ENCODE data around the gene AK2.

DNA sequence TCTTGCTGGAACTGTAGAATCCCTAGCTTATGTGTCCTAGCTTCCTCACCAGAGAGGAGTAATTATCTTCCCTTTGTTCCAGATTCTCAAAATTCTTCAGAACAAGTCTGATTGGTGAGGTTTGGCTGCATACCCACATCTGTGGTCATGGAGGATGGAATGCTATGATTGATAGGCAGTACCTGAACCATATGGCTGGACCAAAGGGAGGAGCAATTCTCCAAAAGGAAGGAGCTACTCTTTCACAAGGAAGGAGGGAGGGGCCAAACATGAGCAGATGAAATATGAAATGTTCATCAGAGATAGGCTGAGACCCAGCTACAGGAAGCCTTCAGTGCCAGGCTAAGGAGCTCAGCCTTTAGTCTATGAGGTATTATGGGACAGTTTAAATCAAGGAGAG lies 67.1 kb downstream of the AK2 start:
- no peak for TF ChIP-seq CTCF (IDR thresholded peaks at IDR 0.05; ENCODE audit: insufficient read depth, low read length)
- TF ChIP-seq POLR2AphosphoS5 (IDR thresholded peaks at IDR 0.05; ENCODE audit: low read depth): no peak
- TF ChIP-seq GABPA (IDR thresholded peaks at IDR 0.05; ENCODE audit: low read depth): no peak
- no peak for TF ChIP-seq REST (IDR thresholded peaks at IDR 0.05; ENCODE audit: insufficient replicate concordance, low read depth)

Data from HL-60 (cell line).